Activated T-cell treated with anti-CD3 and anti-CD28 coated beads for 24 hours (primary cell): ENCODE results near the gene HAGH.
A peak's percentile ranks its signal among the peaks of the same experiment; 100 is the strongest.

Experiments used
- DNase-seq: peaks from one replicate; pipeline ENCODE4 v3.0.0-alpha.2; 2020; ENCODE audit warnings: low read depth

HAGH gene

GRCh38 chr16:1831186-1832075 is 4.8 kb upstream of the HAGH start:
- DNase-seq = no peak

GRCh38 chr16:1830213-1830612 is 3.6 kb upstream of the HAGH start:
- DNase-seq = no peak

DNA sequence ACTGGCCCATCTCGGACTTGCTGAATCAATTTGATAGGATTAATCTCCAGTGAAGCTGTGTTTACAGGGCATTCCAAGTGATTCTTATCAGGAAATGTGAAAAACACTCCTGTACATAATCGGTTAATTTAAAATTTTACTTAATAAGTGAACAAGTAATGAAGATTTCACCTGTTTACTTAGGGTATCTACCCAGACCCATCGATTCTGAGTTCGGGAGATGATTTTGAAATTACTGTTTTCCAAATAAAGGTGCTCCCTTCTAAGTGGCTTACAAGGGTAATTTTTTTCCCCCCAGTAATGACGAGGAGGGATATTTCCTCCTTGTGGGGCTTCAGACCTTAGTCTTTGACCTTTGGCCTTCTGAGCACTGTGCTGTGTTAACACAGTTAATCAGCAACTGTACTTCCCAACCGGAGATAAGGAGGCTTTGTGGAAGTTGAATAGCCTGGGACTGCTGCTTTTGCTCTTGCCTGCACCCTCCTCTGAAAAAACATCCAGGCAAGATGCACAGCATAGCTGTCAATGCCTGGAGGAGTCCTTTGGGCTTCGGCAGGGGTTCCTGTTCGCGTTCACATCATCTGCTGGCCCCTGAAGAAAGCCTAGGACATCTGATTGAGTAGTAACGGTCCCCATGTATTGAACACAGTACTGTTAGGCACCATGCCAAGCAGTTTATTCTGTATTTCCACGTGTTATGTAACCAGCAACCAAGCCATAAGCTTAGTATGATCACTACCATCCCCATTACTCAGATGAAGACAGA is 2.2 kb upstream of the HAGH start:
- no peak for DNase-seq

DNA sequence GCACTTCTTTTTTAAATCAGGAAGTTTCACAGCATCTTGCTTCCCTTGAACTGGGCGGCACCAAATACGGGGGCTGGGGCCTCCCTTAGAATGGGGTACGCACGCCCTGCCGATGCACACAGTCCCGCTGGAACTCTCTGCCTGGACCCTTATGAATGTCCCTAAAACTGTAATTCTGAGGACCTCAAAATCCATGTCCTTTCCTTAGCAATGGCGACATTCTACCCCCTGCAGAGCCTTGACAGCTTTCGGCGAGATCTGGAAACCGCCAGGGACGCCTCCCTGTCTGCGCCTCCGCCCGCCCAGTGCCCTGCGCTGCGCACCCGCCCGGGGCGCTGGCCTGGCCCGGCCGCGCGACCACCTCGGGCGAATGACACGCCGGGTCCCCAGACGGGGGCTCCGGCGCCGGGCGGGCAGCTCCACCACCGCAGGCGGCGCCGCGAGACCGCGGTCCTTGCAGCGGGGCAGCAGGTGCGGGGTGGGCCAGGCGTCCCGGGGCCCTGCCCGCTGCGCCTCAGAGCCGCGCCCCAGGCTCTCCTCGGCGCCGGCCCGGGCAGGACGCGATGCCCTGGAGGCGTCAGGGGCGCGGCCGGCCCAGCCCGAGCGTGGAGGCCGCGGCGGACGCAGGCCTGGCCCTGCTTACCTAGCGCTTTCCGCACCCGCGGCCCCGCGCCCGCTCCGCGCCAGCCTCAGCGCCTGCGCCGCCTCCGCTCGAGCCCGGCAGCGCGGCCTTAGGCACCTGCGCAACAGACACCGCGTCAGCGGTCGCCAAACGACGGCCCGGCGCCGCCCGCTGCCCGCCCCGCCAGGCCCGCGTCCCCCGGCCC is 548 bp downstream of the HAGH start:
- peak; percentile 63 for DNase-seq

DNA sequence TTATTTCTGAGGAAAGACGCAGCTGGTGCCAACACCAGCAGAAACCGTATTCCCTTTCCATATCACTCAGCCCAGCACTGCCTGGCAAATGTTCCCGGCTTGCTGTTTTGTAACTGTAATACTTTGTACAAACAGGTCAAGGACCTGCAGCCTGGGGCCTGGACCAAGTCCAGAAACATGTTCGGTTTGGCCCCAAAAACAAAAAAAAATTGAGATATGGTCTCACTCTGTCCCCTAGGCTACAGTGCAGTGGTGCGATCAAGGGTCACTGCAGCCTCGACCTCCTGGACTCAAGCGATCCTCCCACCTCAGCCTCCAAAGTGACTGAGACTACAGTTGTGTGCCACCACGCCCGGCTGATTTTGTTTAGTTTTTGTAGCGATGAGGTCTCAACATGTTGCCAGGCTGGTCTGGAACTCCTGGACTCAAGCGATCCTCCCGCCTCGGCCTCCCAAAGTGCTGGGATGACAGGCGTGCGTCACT is 1.2 kb downstream of the HAGH start:
- no peak for DNase-seq

- no peak for DNase-seq
Measured at GRCh38 chr16:1823821-1824220, 2.8 kb downstream of the HAGH start.

DNA sequence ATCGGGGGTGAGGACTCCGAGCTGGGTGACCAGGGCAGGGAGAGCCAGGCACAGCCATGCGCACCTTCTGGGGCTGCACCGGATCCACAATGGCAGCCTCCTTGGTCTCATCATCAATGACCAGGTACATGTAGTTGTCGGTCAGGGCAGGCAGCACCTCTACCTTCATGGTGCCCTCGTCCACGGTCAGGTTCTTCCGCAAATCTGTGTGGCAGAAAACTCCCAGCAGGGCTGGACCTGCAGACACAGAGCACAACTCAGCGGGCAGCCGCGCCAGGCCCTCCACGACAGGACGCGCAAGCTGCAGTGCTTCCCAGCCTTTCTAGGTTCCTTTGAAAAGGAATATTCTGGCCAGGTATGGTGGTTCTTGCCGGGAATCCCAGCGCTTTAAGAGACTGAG is 3.8 kb downstream of the HAGH start:
- no peak for DNase-seq

GRCh38 chr16:1821861-1822611 is 4.6 kb downstream of the HAGH start:
- DNase-seq = no peak

DNA sequence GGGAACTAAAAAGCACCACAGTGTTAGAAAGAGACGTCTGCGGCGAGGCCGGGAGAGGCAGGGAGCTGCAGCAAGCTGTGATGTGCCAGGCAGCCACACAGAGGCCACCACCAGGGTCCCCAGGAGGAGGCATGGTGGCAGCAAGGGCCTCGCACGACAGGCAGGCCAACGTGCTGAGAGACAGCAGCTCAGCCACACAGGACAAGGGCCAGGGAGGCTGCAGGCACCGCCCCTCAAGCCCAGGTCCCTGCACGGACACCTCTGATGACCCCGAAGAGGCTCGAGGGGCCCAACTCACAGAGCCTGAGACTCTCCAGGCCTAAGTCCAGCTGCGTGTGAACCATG is 5.7 kb downstream of the HAGH start:
- no peak for DNase-seq

DNA sequence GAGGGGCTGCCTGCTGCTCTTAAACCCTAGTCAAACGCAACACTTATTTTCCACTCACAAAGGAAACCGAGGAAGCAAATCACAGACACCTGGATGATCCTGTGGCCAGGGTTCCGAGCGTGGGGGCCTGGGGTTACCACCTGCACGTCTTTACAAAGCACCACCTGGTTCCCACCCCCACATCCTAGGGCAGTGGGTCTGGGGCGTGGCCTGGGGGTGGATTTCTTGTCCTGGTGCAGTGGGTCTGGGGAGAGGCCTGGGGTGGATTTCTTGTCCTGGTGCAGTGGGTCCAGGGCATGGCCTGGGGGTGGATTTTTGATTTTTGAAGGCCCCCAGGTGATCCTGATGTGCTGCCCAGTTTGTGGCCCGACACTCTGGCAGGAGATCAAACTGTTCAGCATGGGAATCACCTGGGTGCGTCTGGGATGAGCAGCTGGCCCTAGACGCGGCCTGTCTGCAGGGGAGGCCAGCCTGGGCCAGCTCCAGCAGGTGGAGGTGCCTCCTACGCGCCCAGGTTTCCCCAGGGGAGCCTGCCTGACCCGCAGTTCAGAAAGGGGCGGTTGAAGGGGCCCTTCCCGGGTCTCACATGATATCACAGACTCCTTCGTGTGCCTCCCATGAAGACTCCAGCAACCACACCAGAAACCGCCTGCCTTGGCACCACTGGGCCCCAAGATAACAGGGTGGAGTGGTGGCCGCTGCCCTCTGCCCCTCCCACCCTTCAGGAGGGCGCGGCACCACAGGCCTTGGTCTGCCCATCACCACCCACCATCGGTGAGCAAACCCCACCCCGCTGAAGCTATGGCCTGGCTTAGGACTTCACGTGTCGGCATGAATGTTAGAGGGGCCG is 6.3 kb downstream of the HAGH start:
- no peak for DNase-seq

DNA sequence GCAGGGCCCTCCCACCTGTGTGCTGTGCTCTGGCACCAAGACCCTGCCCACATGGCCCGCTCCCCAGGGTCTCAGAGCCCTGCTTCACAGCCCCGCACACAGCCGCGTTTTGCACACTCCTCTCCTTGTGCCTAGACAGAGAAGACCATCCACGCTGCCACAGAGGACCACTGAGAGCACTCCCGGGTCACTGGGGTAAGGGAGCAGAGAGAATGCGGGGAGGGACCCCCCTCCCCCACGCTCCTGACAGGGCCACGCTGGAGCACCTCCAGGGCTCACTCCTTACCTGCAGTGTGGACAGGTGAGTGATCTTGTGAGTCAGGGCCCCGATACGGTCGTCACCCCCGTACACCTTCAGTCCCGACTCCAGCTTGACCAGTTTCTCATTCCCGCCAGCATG is 7.0 kb downstream of the HAGH start:
- DNase-seq = no peak

DNA sequence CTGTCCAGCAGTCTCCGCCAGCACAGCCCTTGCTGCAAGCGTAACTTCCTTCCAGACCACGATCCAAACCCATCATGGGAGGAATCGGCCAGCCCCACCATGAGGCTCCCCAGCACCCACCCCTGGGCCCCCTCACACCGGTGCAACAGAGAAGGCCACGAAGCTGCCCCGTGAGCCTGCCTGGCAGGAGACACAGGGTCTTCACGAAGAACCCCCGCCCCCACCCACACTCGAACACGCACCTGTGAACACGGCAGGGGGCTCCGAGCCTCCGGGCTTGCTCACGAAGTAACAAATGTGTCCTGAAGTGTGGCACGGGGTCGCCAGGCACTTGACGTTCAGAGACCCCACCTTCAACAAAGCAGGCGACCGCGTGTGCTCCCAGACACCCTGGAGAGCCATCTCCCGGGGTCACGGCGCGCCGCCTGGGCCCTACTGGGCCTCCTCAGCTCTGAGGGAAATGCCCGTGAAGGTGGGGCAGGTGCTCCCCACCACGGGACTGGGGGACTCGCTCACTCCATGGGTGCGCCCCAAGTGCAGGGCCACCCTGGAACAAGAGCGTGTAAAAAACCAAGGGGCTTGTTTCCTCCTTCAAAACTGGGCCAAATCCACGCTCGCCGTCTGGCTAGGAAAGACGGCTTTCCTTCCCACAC is 7.6 kb downstream of the HAGH start:
- DNase-seq = no peak

DNA sequence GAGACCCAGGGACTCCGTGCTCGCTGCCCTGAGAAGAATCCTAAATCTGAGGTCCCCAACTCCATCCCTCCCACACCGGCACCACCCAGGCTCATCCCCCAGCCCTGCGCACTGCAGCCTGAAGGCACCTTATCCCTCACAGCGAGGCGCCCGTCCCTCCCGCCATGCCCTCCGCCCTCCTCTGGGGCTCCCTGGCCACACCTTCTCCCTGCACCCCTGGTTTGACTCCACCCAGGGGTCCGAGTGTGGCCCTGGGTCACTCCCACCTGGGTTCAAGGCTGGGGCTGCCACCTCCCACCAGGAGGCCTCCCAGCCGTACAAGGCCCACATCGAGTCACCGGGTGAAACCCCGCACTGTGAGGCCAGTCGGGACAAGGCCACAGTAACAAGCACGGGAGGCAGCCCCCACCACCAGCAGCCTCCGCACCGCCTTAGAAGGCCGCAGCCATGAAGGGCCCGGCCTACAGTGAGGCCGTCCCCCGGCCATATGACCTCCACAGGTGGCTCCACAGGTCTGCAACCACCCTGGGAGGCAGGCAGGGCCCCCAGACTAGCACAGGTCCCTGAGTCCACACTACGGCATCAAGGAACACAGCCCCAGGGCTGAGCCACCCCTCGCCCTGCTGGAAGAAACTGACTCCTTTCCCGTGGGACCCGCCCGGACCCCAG is 8.3 kb downstream of the HAGH start:
- no peak for DNase-seq

DNA sequence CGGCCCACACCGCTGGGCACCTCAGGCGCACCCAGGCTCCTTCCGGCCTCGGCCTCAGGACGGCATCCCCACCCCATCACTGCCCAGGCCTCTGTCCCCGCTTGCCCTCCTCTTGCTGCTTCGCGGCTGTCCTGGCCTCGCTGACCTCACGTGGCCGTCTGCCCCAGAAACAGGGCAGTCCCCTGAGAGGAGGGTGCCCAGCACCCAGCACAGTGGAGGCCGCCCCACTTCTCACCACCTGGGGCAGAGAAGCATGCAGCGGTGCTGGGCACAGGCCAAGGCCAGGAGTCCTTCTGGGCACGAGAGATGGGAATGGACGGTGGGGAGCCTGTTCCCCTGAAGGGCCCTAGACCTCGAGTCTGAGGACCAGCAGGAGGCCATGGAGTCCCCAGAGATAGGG is 8.9 kb downstream of the HAGH start:
- DNase-seq = no peak

DNA sequence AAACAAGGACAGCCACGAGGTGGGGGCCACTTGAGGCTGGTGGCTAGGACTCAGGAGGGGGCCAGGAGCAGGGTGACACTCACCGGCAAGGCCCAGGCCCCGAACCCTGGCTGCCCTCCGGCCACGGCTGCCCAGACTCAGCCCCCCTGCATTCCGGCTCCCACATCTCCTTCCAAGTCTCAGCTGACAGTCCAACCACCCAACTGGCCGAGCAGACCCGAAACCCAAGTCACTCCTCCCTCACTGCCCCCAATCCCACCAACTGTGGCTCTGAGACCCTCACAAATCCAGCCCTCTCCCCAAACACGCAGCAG is 9.4 kb downstream of the HAGH start:
- DNase-seq = no peak

DNA sequence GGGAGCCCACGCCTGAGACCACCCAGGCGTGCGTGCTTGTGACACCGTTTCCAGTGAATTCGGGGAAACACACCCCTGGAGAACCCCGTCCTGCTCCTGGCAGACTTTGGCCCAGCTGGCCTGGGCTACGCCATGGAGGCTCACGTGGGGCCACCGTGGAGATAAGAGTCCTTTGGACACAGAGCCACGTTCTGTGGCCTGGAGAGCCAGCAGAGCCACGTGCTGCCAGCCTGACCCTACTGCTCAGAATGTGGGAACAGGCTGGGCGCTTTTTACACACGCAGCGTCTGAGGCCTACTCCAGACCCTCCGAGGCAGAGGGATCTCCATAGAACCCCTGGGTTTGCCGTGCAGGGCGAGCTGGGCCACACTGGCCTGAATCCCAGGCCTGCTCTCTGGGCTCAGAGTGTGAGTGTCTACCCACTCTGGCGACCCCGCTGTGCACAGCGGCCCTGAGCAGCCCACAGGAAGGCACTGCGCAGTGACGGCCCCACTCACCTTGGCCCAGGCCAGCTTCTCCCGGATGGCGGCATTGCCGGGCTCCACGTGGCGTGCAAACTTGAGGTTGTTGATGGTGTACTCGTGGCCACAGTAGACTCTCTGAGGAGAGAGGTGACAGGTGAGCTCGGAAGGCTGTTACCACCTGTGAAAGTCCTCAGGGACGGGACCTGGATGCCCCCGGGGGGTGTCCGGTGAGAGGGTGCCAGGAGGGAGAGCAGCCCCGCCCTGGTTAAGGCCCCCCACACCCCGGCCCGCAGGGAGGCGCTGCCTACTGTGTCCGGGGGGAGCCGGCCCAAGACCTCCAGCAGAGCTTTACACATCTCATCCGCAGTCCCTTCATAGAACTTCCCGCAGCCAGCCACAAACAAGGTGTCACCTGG is 10.0 kb downstream of the HAGH start:
- DNase-seq = no peak

GRCh38 chr16:1815461-1815860 is 11.2 kb downstream of the HAGH start:
- no peak for DNase-seq

DNA sequence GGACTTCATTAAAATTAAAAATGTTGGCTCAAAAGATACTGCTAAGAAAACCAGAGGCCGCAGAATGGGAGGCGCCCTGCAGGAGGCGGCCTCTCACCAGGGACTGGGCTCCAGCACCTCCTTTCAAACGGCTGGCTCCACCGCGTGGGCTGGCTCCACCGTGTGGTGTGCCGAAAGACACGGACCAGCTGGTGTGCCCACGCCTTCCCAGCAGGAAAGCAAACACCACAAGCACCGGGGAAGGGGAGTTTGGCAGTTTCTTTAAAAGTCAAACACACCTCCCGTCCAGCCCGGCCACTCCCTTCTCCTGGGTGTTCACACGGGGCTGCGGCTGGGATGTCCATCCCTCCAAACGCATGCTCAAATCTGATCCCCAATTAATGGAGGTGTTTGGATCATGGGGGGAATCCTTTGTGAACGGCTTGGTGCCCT is 13.9 kb downstream of the HAGH start:
- DNase-seq = peak; percentile 30

DNA sequence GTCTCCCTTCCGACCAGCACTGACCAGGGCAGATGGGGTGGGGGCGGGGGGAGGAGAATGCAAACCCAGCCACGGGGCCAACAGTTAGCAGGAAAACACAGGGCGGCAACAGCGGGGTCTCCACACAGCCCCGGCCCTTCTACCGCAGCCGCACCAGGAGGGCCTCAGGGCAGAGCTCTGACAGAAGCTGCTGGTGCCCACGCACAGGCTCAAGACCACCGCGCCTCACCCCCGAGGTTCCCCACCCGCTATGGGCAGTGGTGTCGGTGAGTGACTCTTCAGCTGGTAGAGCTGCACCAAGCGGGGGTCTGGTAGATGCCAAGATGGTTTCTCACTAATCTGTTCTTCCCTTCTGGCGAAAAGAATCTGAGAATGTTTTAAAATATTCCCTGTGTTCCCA is 16.1 kb downstream of the HAGH start:
- DNase-seq = no peak
